HCT116 (cell line): ENCODE measurements around the gene DERA. TPM values are rescaled to one million over a fixed set of nuclear protein-coding genes. Genes with fewer than 3 reads are reported as not detected.
A peak's percentile ranks its signal among the peaks of the same experiment; 100 is the strongest.

Experiments
- ATAC-seq: fragments of 200-7000 bp; cut with Tn5 transposase; 2 replicates; pipeline ENCODE4 v1.9.1; 2020; ENCODE audit warnings: mild to moderate bottlenecking, moderate library complexity
- BruUV-seq: library from RNA; stranded (reverse); fragments of 400-500 nt; replicated peaks from 2 replicates; lab custom pipeline; 2021; lab: Mats Ljungman, UMichigan
- CTCF ChIA-PET: fragments of 300-600 bp; sonication (Branson Sonifier 250); formaldehyde crosslinking; loops from one replicate; lab custom pipeline; 2021; ENCODE audit warnings: antibody characterized with exemption; lab: Charles Lee
- POLR2A ChIA-PET: fragments of 300-600, 350-600 bp; sonication (Branson Sonifier 250); formaldehyde crosslinking; loops from one replicate; lab custom pipeline; 2021; ENCODE audit warnings: antibody characterized with exemption; lab: Charles Lee
- RAD21 ChIA-PET, 2 experiments: fragments of 300-600 bp; sonication (Branson Sonifier 250); formaldehyde crosslinking; loops; one replicate each; lab custom pipeline; 2023; ENCODE audit warnings: low total read pairs in 2 of 2; ENCODE audit not compliant: uncharacterized antibody in 2 of 2, unreplicated experiment in 2 of 2, low non-redundant PET in 1 of 2; lab: Charles Lee
- DNase-seq: peaks from one replicate; pipeline ENCODE4 v3.0.0-alpha.2; 2010; ENCODE audit warnings: low read depth, low spot score
- H2AFZ ChIP-seq: fragments of 200-600 bp; shearing (Covaris generic), sonication (generic); 2 replicates; pipeline ENCODE4 v1.6.1; 2017; ENCODE audit warnings: low read depth, mixed run types, mixed read lengths, antibody characterized with exemption, low read length; ENCODE audit not compliant: poor library complexity, severe bottlenecking
- H3K27ac ChIP-seq: 2 replicates; pipeline ENCODE4 v1.5.1; 2012; ENCODE audit warnings: low read depth, low read length
- H3K27me3 ChIP-seq: fragments of 200-600 bp; sonication (generic); 2 replicates; pipeline ENCODE4 v1.6.1; 2016; ENCODE audit warnings: mixed run types, low read length, mixed read lengths; ENCODE audit not compliant: insufficient read depth
- H3K36me3 ChIP-seq, 2 experiments: fragments of 200-500 bp in 1 of 2; fragments of 200-600 bp in 1 of 2; sonication (Bioruptor generic) in 1 of 2; sonication (generic) in 1 of 2; 2 replicates each; pipeline versions ENCODE4 v1.5.1 to v1.6.1; 2014 to 2016; ENCODE audit warnings: low read length in 2 of 2, inconsistent platforms in 1 of 2, mixed read lengths in 1 of 2, mixed run types in 1 of 2; ENCODE audit not compliant: insufficient read depth in 2 of 2, control insufficient read depth in 1 of 2
- H3K4me1 ChIP-seq, 2 experiments: fragments of 200-600 bp in 1 of 2; sonication (generic) in 1 of 2; 2 replicates each; pipeline versions ENCODE4 v1.5.1 to v1.6.1; 2012 to 2017; ENCODE audit warnings: low read length in 2 of 2, inconsistent platforms in 1 of 2, mild to moderate bottlenecking in 1 of 2, mixed read lengths in 1 of 2, mixed run types in 1 of 2, moderate library complexity in 1 of 2; ENCODE audit not compliant: insufficient read depth in 2 of 2, control insufficient read depth in 1 of 2
- H3K4me2 ChIP-seq: fragments of 200-600 bp; sonication (generic); 2 replicates; pipeline ENCODE4 v1.6.1; 2017; ENCODE audit warnings: mixed run types, low read length, mixed read lengths
- H3K4me3 ChIP-seq, 2 experiments: fragments of 200-600 bp in 1 of 2; sonication (generic) in 1 of 2; replicated peaks in 1 of 2; 2 replicates each; pipeline ENCODE4 v1.5.1; 2011 to 2016; ENCODE audit warnings: low read length in 2 of 2, control low read depth in 1 of 2, low read depth in 1 of 2, mild to moderate bottlenecking in 1 of 2, mixed read lengths in 1 of 2, mixed run types in 1 of 2
- H3K79me2 ChIP-seq: fragments of 200-600 bp; sonication (generic); 2 replicates; pipeline ENCODE4 v1.6.1; 2017; ENCODE audit warnings: mild to moderate bottlenecking, mixed run types, low read length, moderate library complexity, mixed read lengths; ENCODE audit not compliant: insufficient read depth
- H3K9ac ChIP-seq: fragments of 200-600 bp; sonication (generic); 2 replicates; pipeline ENCODE4 v1.6.1; 2016; ENCODE audit warnings: low read length, mixed read lengths
- H3K9me2 ChIP-seq: fragments of 200-600 bp; sonication (generic), shearing (Covaris generic); 2 replicates; pipeline ENCODE4 v1.6.1; 2017; ENCODE audit warnings: mixed run types, mild to moderate bottlenecking, moderate library complexity; ENCODE audit not compliant: insufficient read depth
- H3K9me3 ChIP-seq, 2 experiments: fragments of 200-500 bp in 1 of 2; fragments of 200-600 bp in 1 of 2; sonication (Bioruptor generic) in 1 of 2; sonication (generic) in 1 of 2; 2 replicates each; pipeline ENCODE4 v1.6.1; 2014 to 2017; ENCODE audit warnings: low read length in 2 of 2, mixed read lengths in 2 of 2, inconsistent platforms in 1 of 2, low read depth in 1 of 2, mild to moderate bottlenecking in 1 of 2, mixed run types in 1 of 2, moderate library complexity in 1 of 2; ENCODE audit not compliant: control insufficient read depth in 1 of 2, insufficient read depth in 1 of 2
- H4K20me1 ChIP-seq: fragments of 200-600 bp; sonication (generic), shearing (Covaris generic); 2 replicates; pipeline ENCODE4 v1.6.1; 2017; ENCODE audit warnings: mixed run types, mild to moderate bottlenecking, moderate library complexity; ENCODE audit not compliant: insufficient read depth
- CEBPB ChIP-seq: IDR thresholded peaks from 2 replicates; pipeline ENCODE4 v1.6.1; 2012; ENCODE audit warnings: low read depth
- EZH2 ChIP-seq: fragments of 200-600 bp; sonication (generic); IDR thresholded peaks from 2 replicates; pipeline ENCODE4 v1.6.1; 2017; ENCODE audit warnings: antibody characterized with exemption, mixed run types
- EZH2phosphoT487 ChIP-seq: fragments of 200-600 bp; IDR thresholded peaks from 2 replicates; pipeline ENCODE4 v1.6.1; 2018; ENCODE audit warnings: antibody characterized with exemption, borderline replicate concordance
- FOSL1 ChIP-seq: IDR thresholded peaks from 2 replicates; pipeline ENCODE4 v1.6.1; 2012; ENCODE audit warnings: low read depth
- JUND ChIP-seq: IDR thresholded peaks from 2 replicates; pipeline ENCODE4 v1.6.1; 2012
- MAX ChIP-seq: IDR thresholded peaks from 2 replicates; pipeline ENCODE4 v1.6.1; 2012
- RAD21 ChIP-seq: IDR thresholded peaks from 2 replicates; pipeline ENCODE4 v1.6.1; 2012; ENCODE audit warnings: low read depth, mild to moderate bottlenecking
- REST ChIP-seq: IDR thresholded peaks from 2 replicates; pipeline ENCODE4 v1.6.1; 2012; ENCODE audit warnings: low read depth
- SP1 ChIP-seq: IDR thresholded peaks from 2 replicates; pipeline ENCODE4 v1.6.1; 2012; ENCODE audit warnings: low read depth
- TCF7L2 ChIP-seq: IDR thresholded peaks from 2 replicates; pipeline ENCODE4 v1.7.0; 2011; ENCODE audit warnings: borderline replicate concordance, inconsistent platforms; ENCODE audit not compliant: insufficient read depth, insufficient read length; ENCODE audit errors: extremely low read depth
- YY1 ChIP-seq: IDR thresholded peaks from 2 replicates; pipeline ENCODE4 v1.6.1; 2011; ENCODE audit warnings: low read length, low read depth, moderate library complexity, mild to moderate bottlenecking; ENCODE audit not compliant: insufficient replicate concordance; ENCODE audit errors: extremely low read depth
- ZBTB33 ChIP-seq: IDR thresholded peaks from 2 replicates; pipeline ENCODE4 v1.6.1; 2011; ENCODE audit warnings: mild to moderate bottlenecking, low read length, moderate library complexity; ENCODE audit not compliant: insufficient replicate concordance; ENCODE audit errors: extremely low read depth
- ZFX ChIP-seq: fragments of 450-650 bp; IDR thresholded peaks from 2 replicates; pipeline ENCODE4 v1.6.1; 2017
- intact Hi-C: fragments of 100-400 bp; cut with micrococcal nuclease; formaldehyde crosslinking; loops from 2 replicates; pipeline ENCODE4 v1.10.0; 2022
- total RNA-seq: library from RNA; stranded (reverse); gene quantifications from one replicate; pipeline ENCODE4 v1.2.1, GENCODE V29; 2021; ENCODE audit not compliant: unreplicated experiment
- TF ChIP-seq, protein P1 (sequence below), 3 experiments: fragments of 200-600 bp in 1 of 3; sonication (generic) in 1 of 3; IDR thresholded peaks in 2 of 3; conservative IDR thresholded peaks in 1 of 3; 2 replicates each; pipeline ENCODE4 v1.5.1; 2012 to 2017; ENCODE audit warnings: low read depth in 2 of 3, low read length in 2 of 3, antibody characterized with exemption in 1 of 3, borderline replicate concordance in 1 of 3, control low read depth in 1 of 3, mild to moderate bottlenecking in 1 of 3, mixed read lengths in 1 of 3, mixed run types in 1 of 3, moderate library complexity in 1 of 3; ENCODE audit not compliant: insufficient read depth in 1 of 3

DERA gene
- total RNA-seq, 1 experiment from 2014 or later = 32.6 TPM

- TF ChIP-seq, protein P1, sequence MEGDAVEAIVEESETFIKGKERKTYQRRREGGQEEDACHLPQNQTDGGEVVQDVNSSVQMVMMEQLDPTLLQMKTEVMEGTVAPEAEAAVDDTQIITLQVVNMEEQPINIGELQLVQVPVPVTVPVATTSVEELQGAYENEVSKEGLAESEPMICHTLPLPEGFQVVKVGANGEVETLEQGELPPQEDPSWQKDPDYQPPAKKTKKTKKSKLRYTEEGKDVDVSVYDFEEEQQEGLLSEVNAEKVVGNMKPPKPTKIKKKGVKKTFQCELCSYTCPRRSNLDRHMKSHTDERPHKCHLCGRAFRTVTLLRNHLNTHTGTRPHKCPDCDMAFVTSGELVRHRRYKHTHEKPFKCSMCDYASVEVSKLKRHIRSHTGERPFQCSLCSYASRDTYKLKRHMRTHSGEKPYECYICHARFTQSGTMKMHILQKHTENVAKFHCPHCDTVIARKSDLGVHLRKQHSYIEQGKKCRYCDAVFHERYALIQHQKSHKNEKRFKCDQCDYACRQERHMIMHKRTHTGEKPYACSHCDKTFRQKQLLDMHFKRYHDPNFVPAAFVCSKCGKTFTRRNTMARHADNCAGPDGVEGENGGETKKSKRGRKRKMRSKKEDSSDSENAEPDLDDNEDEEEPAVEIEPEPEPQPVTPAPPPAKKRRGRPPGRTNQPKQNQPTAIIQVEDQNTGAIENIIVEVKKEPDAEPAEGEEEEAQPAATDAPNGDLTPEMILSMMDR (IDR thresholded peaks at IDR 0.05 in 2 of 3, conservative IDR thresholded peaks at IDR 0.05 in 1 of 3; ENCODE audit: borderline replicate concordance in 1 of 3, insufficient read depth in 1 of 3, low read depth in 2 of 3, low read length in 2 of 3) = no peak
- TF ChIP-seq EZH2phosphoT487 = no peak
Observed at GRCh38 chr12:15955281-15955680, 44.1 kb downstream of the DERA start (continued).

DNA sequence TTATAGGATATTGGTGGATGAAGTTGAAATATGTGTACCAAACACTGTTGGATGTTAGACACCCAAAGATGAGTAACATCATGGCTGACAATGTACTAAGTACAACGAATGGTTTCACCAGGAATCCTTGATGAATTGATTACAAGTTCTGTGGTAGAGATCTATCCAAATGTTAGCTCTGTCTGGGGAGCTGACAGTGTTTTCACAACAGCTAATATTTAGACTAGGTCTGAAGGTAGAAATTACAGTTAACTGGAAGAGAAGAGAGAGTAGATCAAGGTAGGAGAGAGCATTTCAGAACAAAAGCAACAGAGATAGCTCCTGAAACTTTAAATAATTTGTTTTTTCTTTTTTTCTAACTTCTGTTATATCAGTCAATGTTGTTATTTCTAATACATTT, 44.9 kb downstream of the DERA start:
- RAD21 ChIA-PET = no interaction called here
- Histone ChIP-seq H3K36me3 (no peaks in the 10 kb centered on the region), H3K4me3 (peak overlapping the region in 1 of 2 experiments; percentile 2; a peak in 1 of 4 replicates), H3K27me3 (no peaks in the 10 kb centered on the region), H3K4me1 (peaks cover 2 to 22% of the 10 kb centered on the region in 2 experiments; a peak in 3 of 4 replicates), H3K79me2 (no peaks in the 10 kb centered on the region), H3K9me3 (no peaks in the 10 kb centered on the region), H4K20me1 (no peaks in the 10 kb centered on the region), H3K4me2 (peak overlapping the region; percentile 53), H3K9ac (peak overlapping the region; percentile 26; the same call in 1 of the 2 replicates), H3K27ac (no peak overlapping the region), H2AFZ (no peak overlapping the region), H3K9me2 (no peaks in the 10 kb centered on the region)
- ATAC-seq (0 out of 2 replicates have a peak, but pooled peaks have one; percentile 14), DNase-seq (no peak)
- no TSS peak for BruUV-seq
- POLR2A ChIA-PET = no interaction called here
- intact Hi-C loops = no loop called here
- CTCF ChIA-PET = no interaction called here
- TF ChIP-seq ZFX (no peak), TCF7L2 (no peak), FOSL1 (no peak), EZH2phosphoT487 (no peak), RAD21 (no peak), EZH2 (no peak), JUND (no peak), SP1 (no peak), CEBPB (no peak), ZBTB33 (no peak), REST (no peak), YY1 (no peak), MAX (no peak)
- TF ChIP-seq, protein P1 (IDR thresholded peaks at IDR 0.05 in 2 of 3, conservative IDR thresholded peaks at IDR 0.05 in 1 of 3; ENCODE audit: borderline replicate concordance in 1 of 3, insufficient read depth in 1 of 3, low read depth in 2 of 3, low read length in 2 of 3) = no peak
